ENCODE results near the gene MFGE8. TPM values are rescaled to one million over a fixed set of nuclear protein-coding genes. Genes with fewer than 3 reads are reported as not detected.

Gene MFGE8
- total RNA-seq, 1 donor from 2014 or later: 10.6 TPM

Other genes starting within 250 kb of the MFGE8 start
- not detected in 2 replicates for gene ACAN, start 109.9 kb downstream of the MFGE8 start, total RNA-seq
- gene HAPLN3, start 17.8 kb downstream of the MFGE8 start, total RNA-seq: 83.4 and 85.8 TPM in 2 replicates
- 66.5 and 66.7 TPM in 2 replicates for gene ABHD2, start 175.1 kb upstream of the MFGE8 start, total RNA-seq

All from activated T-helper 1 cell treated with anti-CD3 and anti-CD28 coated beads, Interleukin-12 subunit alpha, Interleukin-12 subunit beta, Interleukin-2, Interleukin-4 antibody, amounts not matched to agents 30 ng/mL and 10 ng/mL and 1 ng/mL, durations not matched to agents 14 hours and 24 hours and 36 hours (primary cell).